ENCODE results near the gene KRTAP10-12.
"Not testable (repeated sequence)": the region's sequence is repeated elsewhere in the genome, so short reads cannot be mapped to it uniquely, and the experiment has no call there.

Gene KRTAP10-12

GRCh38 chr21:44697172-44697810 is at the start of gene KRTAP10-12:
KRTAP10-12 (plus strand) TSS chr21:44697172; CDS start chr21:44697202, 30 bp downstream.
- not testable (repeated sequence) for H3K9me2 ChIP-seq (replicated peaks; ENCODE audit: insufficient read depth, low read length); H3K4me1 ChIP-seq (ENCODE audit: low read length); H3K4me2 ChIP-seq (ENCODE audit: low read depth, low read length); H3F3A ChIP-seq (ENCODE audit: insufficient read depth, low read length); H3K36me3 ChIP-seq (replicated peaks; ENCODE audit: insufficient read depth, low read length); H3K9me3 ChIP-seq (replicated peaks; ENCODE audit: insufficient read depth, low read length); H3K27ac ChIP-seq (ENCODE audit: low read length); H2AFZ ChIP-seq (ENCODE audit: low read length); H3K4me3 ChIP-seq (ENCODE audit: low read length); H4K20me1 ChIP-seq (ENCODE audit: insufficient read depth, low read length); DNase-seq; H3K9ac ChIP-seq (ENCODE audit: low read length); H3K79me2 ChIP-seq (ENCODE audit: low read length)
- H3K27me3 ChIP-seq (replicated peaks; ENCODE audit: insufficient read depth, low read length), result peaks cover 98% of the 10 kb centered on the region

- Histone ChIP-seq H3K4me3 (ENCODE audit: low read length) (no peak overlapping the region), H3F3A (ENCODE audit: insufficient read depth, low read length) (no peaks in the 10 kb centered on the region), H3K9ac (ENCODE audit: low read length) (no peak overlapping the region), H3K27ac (ENCODE audit: low read length) (no peak overlapping the region), H3K79me2 (ENCODE audit: low read length) (no peaks in the 10 kb centered on the region), H3K9me2 (replicated peaks; ENCODE audit: insufficient read depth, low read length) (no peaks in the 10 kb centered on the region), H2AFZ (ENCODE audit: low read length) (no peak overlapping the region), H3K9me3 (replicated peaks; ENCODE audit: insufficient read depth, low read length) (no peaks in the 10 kb centered on the region; the same call in 1 of the 2 replicates), H4K20me1 (ENCODE audit: insufficient read depth, low read length) (no peaks in the 10 kb centered on the region), H3K4me2 (ENCODE audit: low read depth, low read length) (no peak overlapping the region), H3K4me1 (ENCODE audit: low read length) (no peaks in the 10 kb centered on the region), H3K27me3 (replicated peaks; ENCODE audit: insufficient read depth, low read length) (peaks cover 93% of the 10 kb centered on the region), H3K36me3 (replicated peaks; ENCODE audit: insufficient read depth, low read length) (no peaks in the 10 kb centered on the region)
- TF ChIP-seq EZH2phosphoT487 (IDR thresholded peaks at IDR 0.05; ENCODE audit: low read length) (no peak), EZH2 (optimal IDR thresholded peaks at IDR 0.05; ENCODE audit: low read depth, low read length) (no peak), CTCF (IDR thresholded peaks at IDR 0.05; ENCODE audit: low read length) (no peak)
- DNase-seq, result no peak
Measured at GRCh38 chr21:44647222-44647552, 49.8 kb upstream of the KRTAP10-12 start.

- Histone ChIP-seq H3K4me2 (ENCODE audit: low read depth, low read length) (no peak overlapping the region), H3K36me3 (replicated peaks; ENCODE audit: insufficient read depth, low read length) (no peaks in the 10 kb centered on the region), H3K27me3 (replicated peaks; ENCODE audit: insufficient read depth, low read length) (peaks cover 95% of the 10 kb centered on the region), H3K4me3 (ENCODE audit: low read length) (no peak overlapping the region), H4K20me1 (ENCODE audit: insufficient read depth, low read length) (no peaks in the 10 kb centered on the region), H3K9me3 (replicated peaks; ENCODE audit: insufficient read depth, low read length) (no peaks in the 10 kb centered on the region; the same call in 1 of the 2 replicates), H3K79me2 (ENCODE audit: low read length) (no peaks in the 10 kb centered on the region), H3K27ac (ENCODE audit: low read length) (no peak overlapping the region), H2AFZ (ENCODE audit: low read length) (no peak overlapping the region), H3K9ac (ENCODE audit: low read length) (no peak overlapping the region), H3F3A (ENCODE audit: insufficient read depth, low read length) (no peaks in the 10 kb centered on the region), H3K9me2 (replicated peaks; ENCODE audit: insufficient read depth, low read length) (no peaks in the 10 kb centered on the region), H3K4me1 (ENCODE audit: low read length) (no peaks in the 10 kb centered on the region)
- TF ChIP-seq CTCF (IDR thresholded peaks at IDR 0.05; ENCODE audit: low read length) (no peak), EZH2phosphoT487 (IDR thresholded peaks at IDR 0.05; ENCODE audit: low read length) (no peak), EZH2 (optimal IDR thresholded peaks at IDR 0.05; ENCODE audit: low read depth, low read length) (no peak)
- no peak for DNase-seq
Measured at GRCh38 chr21:44648557-44649311, 48.2 kb upstream of the KRTAP10-12 start.
